Liver (tissue), 2 donors: ENCODE data around the gene CACNA2D1.

Experiments
- SP1 ChIP-seq: IDR thresholded peaks from 2 replicates; pipeline ENCODE4 v1.6.1; 2018; ENCODE audit warnings: antibody characterized with exemption, mild to moderate bottlenecking
- YY1 ChIP-seq: IDR thresholded peaks from 2 replicates; pipeline ENCODE4 v1.6.1; 2016; ENCODE audit warnings: antibody characterized with exemption, mild to moderate bottlenecking
- TF ChIP-seq, protein P1 (sequence below): IDR thresholded peaks from 2 replicates; pipeline ENCODE4 v1.6.1; 2016; ENCODE audit warnings: antibody characterized with exemption, mild to moderate bottlenecking
- donor health status: healthy.

DNA sequence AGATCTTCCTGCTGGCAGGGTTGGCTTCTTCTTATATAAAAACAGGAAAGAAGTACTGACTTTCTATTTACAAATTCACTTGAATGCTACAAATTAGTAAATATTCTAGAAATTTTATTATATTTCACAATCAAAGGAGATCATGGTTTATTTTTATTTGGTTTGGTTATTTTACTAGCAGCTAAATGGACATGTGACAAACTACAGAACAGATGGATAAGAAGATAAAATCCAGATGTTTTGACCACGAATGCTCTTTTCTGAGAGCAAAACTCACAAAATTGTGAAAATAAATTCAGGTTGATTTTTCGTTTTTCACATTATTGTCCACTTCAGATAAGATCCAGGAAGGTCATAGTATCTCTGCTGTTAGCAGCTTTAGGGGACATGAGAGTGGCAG is 55.4 kb downstream of the CACNA2D1 start:
- TF ChIP-seq, protein P1, sequence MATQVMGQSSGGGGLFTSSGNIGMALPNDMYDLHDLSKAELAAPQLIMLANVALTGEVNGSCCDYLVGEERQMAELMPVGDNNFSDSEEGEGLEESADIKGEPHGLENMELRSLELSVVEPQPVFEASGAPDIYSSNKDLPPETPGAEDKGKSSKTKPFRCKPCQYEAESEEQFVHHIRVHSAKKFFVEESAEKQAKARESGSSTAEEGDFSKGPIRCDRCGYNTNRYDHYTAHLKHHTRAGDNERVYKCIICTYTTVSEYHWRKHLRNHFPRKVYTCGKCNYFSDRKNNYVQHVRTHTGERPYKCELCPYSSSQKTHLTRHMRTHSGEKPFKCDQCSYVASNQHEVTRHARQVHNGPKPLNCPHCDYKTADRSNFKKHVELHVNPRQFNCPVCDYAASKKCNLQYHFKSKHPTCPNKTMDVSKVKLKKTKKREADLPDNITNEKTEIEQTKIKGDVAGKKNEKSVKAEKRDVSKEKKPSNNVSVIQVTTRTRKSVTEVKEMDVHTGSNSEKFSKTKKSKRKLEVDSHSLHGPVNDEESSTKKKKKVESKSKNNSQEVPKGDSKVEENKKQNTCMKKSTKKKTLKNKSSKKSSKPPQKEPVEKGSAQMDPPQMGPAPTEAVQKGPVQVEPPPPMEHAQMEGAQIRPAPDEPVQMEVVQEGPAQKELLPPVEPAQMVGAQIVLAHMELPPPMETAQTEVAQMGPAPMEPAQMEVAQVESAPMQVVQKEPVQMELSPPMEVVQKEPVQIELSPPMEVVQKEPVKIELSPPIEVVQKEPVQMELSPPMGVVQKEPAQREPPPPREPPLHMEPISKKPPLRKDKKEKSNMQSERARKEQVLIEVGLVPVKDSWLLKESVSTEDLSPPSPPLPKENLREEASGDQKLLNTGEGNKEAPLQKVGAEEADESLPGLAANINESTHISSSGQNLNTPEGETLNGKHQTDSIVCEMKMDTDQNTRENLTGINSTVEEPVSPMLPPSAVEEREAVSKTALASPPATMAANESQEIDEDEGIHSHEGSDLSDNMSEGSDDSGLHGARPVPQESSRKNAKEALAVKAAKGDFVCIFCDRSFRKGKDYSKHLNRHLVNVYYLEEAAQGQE = no peak
- TF ChIP-seq SP1 (no peak), YY1 (no peak)
